Activated T-cell treated with anti-CD3 and anti-CD28 coated beads, Interleukin-2, amount 50 U/mL, for 4 hours (primary cell): ENCODE data around the gene HRH2. TPM values are rescaled to one million over a fixed set of nuclear protein-coding genes. Genes with fewer than 3 reads are reported as not detected.
A peak's percentile ranks its signal among the peaks of the same experiment; 100 is the strongest.

Experiments used
- ATAC-seq, 2 donors: fragments of 200-7000 bp; cut with Tn5 transposase; one replicate each; pipeline ENCODE4 v1.10.0; 2021
- DNase-seq: peaks from one replicate; pipeline ENCODE4 v3.0.0-alpha.2; 2020
- H3K27me3 Mint-ChIP-seq: one replicate; pipeline ENCODE4 v1.8.0; 2021; ENCODE audit warnings: low read depth, mixed read lengths
- H3K36me3 Mint-ChIP-seq: one replicate; pipeline ENCODE4 v1.8.0; 2022; ENCODE audit warnings: mixed read lengths; ENCODE audit not compliant: insufficient read depth
- H3K4me1 Mint-ChIP-seq: one replicate; pipeline ENCODE4 v1.8.0; 2021; ENCODE audit warnings: low read depth, mixed read lengths
- H3K4me3 Mint-ChIP-seq: one replicate; pipeline ENCODE4 v1.8.0; 2021; ENCODE audit warnings: mild to moderate bottlenecking, moderate library complexity, mixed read lengths
- H3K9me3 Mint-ChIP-seq: one replicate; pipeline ENCODE4 v1.8.0; 2021; ENCODE audit warnings: mixed read lengths
- total RNA-seq, 3 donors: library from RNA; stranded (reverse); gene quantifications; one replicate each; pipeline ENCODE4 v1.2.1, GENCODE V29; 2021

The HRH2 gene
- total RNA-seq, 3 donors from 2014 or later: 25.3 to 56.1 (median 31.1) TPM

DNA sequence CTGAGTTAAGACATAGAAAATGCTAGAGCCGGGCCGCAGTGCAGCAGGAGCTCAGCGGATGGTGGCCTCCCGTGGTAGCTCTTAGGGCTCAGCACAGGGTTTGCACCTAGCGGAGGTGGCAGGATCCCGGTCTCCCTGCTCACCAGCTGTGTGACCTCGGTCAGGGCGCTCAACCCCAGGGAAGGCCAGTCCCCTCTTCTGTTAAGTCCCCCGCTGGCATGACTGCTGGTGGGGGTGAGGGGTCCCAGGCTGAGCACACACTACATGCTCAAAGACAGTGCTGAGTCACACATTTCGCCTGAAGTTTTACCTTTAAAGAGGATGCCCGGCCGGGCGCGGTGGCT, 39.0 kb downstream of the HRH2 start:
- H3K4me1 Mint-ChIP-seq: peaks cover 25% of the 10 kb centered on the region
- peaks cover 22% of the 10 kb centered on the region for H3K36me3 Mint-ChIP-seq
- no peak for DNase-seq
- H3K27me3 Mint-ChIP-seq: no peaks in the 10 kb centered on the region
- no peak overlapping the region for H3K4me3 Mint-ChIP-seq
- H3K9me3 Mint-ChIP-seq: no peaks in the 10 kb centered on the region
- ATAC-seq: no peak

DNA sequence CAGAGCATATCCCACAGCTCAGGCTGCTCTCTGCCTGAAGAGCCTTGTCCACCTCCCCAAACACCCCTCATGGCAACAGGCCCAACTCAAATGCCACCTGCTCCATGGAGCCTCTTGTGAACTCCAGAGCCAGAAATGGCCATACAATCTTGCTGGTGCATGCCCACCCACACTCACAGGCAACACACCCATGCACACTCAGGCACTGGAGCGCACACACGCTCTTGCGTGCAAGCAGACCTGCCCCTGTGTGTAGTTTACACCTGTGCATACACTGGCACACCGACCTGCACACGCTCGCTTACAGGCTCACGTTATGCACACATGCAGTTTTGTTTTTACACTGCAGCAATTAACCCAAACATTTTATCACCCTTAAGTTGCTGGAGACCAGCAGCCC, 40.0 kb downstream of the HRH2 start:
- Mint-ChIP-seq H3K27me3 (no peaks in the 10 kb centered on the region), H3K9me3 (no peaks in the 10 kb centered on the region), H3K4me3 (no peak overlapping the region), H3K4me1 (peaks cover 20% of the 10 kb centered on the region), H3K36me3 (peaks cover 25% of the 10 kb centered on the region)
- no peak for ATAC-seq
- no peak for DNase-seq

DNA sequence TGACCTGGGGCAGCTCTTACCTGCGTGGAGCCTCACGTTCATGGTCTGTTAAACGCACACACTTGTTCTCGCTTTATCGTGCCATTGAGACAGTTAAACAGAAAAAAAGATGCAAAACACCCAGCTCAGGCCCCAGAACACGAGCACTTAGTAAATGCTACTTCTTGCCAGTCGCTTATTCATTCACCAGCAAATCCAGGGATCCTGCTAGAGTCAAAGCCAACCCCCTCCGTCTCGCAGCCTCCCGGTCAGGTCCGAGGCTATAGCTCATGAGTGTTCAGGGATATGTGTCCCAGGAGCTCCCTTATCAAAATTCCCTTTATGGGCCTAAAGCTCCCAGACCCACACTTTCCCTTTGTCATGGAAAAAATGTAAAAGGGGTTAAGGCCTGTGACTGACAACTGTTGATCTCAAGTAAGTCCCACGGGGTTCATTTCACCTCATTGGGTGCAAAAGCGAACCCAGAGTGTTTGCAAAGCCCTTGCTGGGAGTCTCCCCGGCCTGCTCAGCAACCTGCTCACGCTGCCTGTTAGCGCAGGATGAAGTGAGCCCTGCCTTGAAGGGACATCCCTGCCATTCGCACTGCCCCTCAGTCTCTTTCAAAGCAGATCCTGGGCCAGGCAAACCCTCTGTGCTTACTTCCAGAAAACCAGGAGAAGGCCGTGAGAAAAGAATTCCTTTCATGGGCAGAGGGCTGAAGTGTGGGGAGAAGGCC, 40.7 kb downstream of the HRH2 start:
- DNase-seq: no peak
- Mint-ChIP-seq H3K9me3 (peaks cover 4% of the 10 kb centered on the region), H3K4me1 (peaks cover 20% of the 10 kb centered on the region), H3K4me3 (no peak overlapping the region), H3K27me3 (no peaks in the 10 kb centered on the region), H3K36me3 (peaks cover 25% of the 10 kb centered on the region)
- no peak for ATAC-seq

DNA sequence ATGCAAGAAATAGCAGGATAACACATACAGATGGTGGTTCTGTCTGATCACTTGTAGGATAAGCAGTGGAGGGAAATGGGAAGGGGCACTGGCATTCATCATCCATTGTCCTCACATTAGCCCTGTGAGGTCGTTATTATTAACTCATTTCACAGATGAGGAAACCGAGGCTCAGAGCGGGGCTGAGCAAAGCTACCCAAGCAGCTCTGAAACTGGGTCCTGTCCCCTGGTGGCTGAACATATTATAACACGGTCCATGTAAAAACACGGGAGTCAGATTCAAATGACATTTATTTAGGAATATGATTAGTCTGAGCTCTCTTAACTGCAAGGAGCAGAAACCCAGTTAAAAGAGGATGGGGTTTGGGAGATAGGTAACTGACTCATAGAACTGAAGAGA, 43.1 kb downstream of the HRH2 start:
- Mint-ChIP-seq H3K4me1 (peaks cover 9% of the 10 kb centered on the region), H3K4me3 (no peak overlapping the region), H3K36me3 (peaks cover 21% of the 10 kb centered on the region), H3K27me3 (no peaks in the 10 kb centered on the region), H3K9me3 (peaks cover 5% of the 10 kb centered on the region)
- DNase-seq (peak; percentile 3), ATAC-seq (no peak)

DNA sequence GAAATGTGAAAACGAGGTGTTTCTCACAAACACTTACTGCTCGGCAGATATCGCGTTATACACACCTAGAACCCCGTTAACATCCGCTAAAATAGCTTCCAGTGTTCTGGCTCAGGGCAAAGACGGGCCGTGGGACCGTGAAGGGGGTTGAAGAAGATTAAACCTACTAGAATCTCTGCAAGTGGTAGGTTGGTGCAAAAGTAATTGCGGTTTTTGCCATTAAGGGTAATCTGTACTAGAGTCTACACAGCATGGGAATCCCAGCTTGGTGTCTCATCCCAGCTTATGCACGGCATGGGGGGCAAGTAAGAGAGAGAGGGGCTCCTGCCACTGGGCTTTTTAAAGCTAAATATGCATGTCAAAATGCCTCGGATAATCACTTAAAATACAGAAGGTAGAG, 43.9 kb downstream of the HRH2 start:
- ATAC-seq (no peak), DNase-seq (peak; percentile 0)
- Mint-ChIP-seq H3K27me3 (no peaks in the 10 kb centered on the region), H3K4me3 (no peak overlapping the region), H3K36me3 (peaks cover 21% of the 10 kb centered on the region), H3K4me1 (peaks cover 3% of the 10 kb centered on the region), H3K9me3 (peaks cover 5% of the 10 kb centered on the region)

DNA sequence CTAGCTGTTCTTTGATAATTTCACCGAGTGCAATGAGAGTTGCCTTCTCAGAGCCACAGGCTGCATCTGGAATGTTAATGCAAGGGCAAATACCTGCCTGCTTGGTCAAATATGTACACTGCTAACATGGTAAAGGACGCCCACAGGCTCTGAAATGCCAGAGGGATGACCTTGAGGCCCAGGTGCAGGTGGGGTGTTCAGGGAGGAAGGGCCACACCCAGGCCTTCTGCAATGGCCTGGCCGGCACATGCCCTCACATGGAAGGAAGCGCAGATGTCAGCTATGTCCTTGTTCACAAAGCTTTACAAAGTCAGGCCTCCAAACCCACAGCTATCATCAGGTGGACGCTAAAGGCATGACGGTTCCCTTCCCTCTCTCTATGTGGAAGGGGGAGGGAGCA, 48.6 kb downstream of the HRH2 start:
- Mint-ChIP-seq H3K4me3 (no peak overlapping the region), H3K4me1 (peaks cover 4% of the 10 kb centered on the region), H3K27me3 (no peaks in the 10 kb centered on the region), H3K36me3 (peaks cover 23% of the 10 kb centered on the region), H3K9me3 (peaks cover 5% of the 10 kb centered on the region)
- ATAC-seq: no peak
- no peak for DNase-seq

DNA sequence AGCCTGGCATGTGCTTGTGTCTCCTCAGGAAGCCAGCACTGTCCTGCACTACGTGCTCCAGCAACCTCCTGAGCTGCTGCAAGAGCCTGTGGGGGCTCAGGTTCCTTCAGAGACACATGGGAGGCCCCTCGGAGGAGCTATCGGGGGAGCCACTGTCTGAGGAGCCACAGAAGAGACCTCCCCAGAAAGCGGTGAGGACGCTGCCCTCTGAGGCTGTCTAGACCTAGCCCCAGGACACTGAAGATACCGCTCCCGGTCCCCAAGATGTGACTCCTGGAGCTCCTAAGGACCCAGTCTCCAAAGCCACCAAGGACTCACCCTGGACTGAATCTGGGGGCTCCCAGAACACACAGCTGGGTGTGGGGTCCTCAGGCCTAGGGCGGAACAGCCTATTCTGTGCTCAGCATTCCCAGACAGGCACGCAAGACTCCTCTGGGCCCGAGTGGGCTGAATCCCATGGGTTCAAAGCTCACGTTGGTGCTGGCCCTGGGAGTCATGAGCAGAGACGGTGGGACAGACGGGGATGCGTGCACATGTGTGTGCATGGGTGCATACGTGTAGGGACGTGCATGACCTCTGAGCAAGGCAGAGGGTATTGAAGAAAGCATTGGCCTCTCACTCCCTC, 50.0 kb downstream of the HRH2 start:
- Mint-ChIP-seq H3K36me3 (peaks cover 17% of the 10 kb centered on the region), H3K4me3 (no peak overlapping the region), H3K4me1 (peaks cover 4% of the 10 kb centered on the region), H3K27me3 (no peaks in the 10 kb centered on the region), H3K9me3 (peaks cover 5% of the 10 kb centered on the region)
- DNase-seq (no peak), ATAC-seq (no peak)

DNA sequence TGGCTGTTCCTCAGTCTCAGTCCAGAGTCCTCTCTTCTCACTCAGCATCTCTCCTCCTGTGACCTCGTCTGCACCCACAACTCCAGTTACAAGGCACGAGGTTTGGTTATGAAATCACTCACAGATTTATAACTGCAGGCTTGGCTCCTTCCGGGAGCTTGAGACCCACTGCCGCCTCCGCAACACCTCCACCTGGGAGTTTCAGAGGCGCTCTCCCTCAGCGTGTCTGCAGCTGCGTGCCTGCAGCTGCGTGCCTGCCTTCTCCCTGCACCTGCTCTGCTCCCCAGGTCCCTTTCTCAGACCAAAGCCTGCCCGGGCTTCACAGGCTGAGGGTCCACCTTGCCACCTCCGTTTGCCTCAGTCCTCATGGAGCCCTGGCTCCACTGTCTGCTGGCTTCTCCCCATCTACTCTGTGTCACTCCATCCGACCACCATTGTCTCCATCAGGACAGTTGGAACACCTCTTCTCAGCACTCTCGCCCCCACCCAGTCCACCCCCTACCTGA, 51.5 kb downstream of the HRH2 start:
- Mint-ChIP-seq H3K36me3 (peaks cover 18% of the 10 kb centered on the region), H3K27me3 (no peaks in the 10 kb centered on the region), H3K4me3 (no peak overlapping the region), H3K4me1 (peaks cover 4% of the 10 kb centered on the region), H3K9me3 (no peaks in the 10 kb centered on the region)
- DNase-seq: no peak
- ATAC-seq: no peak

DNA sequence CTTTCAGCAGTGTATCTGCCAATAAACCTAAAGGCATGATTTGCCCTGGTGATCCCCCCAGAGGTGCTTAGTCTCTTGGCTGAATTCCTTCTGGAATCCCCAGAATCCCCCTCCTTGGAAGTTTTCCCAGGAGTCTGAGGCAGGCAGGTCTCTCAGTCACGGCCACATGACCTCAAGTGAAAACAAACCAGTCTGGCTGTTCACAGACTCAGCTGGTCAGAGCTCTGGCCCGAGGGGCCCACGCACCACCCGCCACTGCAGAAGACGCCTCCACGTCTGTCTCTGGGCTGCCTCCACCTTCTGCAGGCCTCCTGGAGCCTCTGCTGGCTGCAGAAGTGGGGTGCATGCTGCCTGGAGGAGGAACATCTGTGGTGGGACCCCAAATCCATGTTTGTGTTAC, 52.5 kb downstream of the HRH2 start:
- no peak for ATAC-seq
- Mint-ChIP-seq H3K27me3 (no peaks in the 10 kb centered on the region), H3K9me3 (no peaks in the 10 kb centered on the region), H3K36me3 (peaks cover 18% of the 10 kb centered on the region), H3K4me3 (no peak overlapping the region), H3K4me1 (peaks cover 4% of the 10 kb centered on the region)
- DNase-seq: no peak

DNA sequence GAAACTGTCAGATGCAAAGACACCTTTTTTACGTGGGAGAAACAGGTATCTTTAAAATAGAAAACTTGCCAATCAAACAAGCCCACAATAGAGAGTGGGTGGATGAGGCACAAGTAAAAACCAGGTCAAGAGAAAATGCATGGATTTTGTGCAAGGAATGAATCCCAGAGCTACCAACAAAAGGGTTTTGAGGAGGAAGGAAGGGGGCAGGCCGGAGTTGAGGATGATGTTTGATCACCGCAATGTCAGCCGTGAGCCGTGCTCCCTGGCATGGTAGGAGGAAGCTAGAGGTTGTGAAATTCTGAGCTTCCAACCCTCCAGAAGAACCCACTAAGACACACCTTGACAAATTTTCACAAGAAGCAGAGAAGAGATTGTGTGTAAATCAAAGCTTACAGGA, 53.2 kb downstream of the HRH2 start:
- DNase-seq (no peak), ATAC-seq (no peak)
- Mint-ChIP-seq H3K27me3 (no peaks in the 10 kb centered on the region), H3K4me3 (no peak overlapping the region), H3K9me3 (no peaks in the 10 kb centered on the region), H3K4me1 (peaks cover 4% of the 10 kb centered on the region), H3K36me3 (peaks cover 18% of the 10 kb centered on the region)

DNA sequence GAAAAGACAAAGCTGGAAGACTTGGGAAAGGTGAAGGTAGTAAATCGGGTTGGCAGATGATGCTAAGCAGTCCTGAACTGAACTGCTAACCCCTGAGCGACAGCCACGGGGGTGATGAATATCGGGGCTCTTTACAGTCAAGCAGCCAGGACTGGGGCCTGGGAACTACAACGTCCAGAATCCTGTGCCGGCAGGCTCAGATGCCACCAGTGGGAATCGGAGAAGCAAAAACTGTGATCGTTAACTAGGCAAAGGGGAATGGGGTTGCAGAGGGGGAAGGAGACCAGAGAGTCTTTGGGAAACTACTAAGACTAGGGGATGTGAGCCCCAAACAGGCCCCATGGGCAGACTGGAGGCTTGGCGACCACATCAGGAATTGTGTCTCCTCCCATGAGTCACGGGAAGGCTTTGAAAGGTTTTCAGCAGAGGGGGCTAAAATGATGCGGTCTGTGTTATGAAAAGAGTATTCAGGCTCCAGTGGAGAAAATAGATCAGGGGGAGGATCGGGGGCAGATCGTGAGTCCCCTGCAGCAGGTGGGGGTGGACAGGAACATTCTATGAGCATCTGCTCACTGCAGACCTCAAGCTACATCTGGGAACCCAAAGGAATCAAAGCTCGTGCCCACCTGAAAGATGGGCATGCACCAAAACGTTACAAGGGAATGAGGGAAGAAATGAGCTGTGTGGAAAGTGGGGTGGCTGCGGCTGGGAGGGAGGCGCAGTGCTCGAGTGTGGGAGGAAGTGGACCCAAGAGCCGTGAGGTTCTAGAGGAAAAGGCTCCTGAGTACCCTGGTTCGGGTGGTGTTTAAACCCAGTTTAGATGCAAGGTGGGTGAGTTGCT, 53.8 kb downstream of the HRH2 start:
- ATAC-seq: no peak
- peaks cover 4% of the 10 kb centered on the region for H3K4me1 Mint-ChIP-seq
- no peaks in the 10 kb centered on the region for H3K27me3 Mint-ChIP-seq
- peaks cover 4% of the 10 kb centered on the region for H3K9me3 Mint-ChIP-seq
- DNase-seq: no peak
- H3K4me3 Mint-ChIP-seq: no peak overlapping the region
- H3K36me3 Mint-ChIP-seq: peaks cover 18% of the 10 kb centered on the region

DNA sequence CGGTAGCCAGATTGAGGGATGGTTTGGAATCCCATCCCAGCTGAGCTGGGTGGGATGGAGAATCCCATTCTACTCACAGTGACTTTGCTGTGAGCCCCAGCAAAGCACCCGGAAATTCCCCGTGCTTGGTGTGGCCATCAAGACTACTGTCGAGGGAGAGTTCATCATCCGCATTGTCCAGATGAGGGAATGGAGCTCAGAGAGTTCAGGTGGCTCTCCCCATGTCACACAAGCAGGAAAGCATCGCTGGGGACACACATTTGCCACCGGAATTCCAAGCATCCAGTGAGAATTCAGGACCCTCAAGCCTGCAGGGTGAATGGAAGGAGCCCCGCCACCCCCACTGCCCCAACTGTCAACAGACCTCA, 54.4 kb downstream of the HRH2 start:
- no peaks in the 10 kb centered on the region for H3K27me3 Mint-ChIP-seq
- H3K36me3 Mint-ChIP-seq: peaks cover 18% of the 10 kb centered on the region
- peaks cover 10% of the 10 kb centered on the region for H3K9me3 Mint-ChIP-seq
- ATAC-seq (no peak), DNase-seq (no peak)
- H3K4me3 Mint-ChIP-seq: no peak overlapping the region
- peaks cover 4% of the 10 kb centered on the region for H3K4me1 Mint-ChIP-seq

DNA sequence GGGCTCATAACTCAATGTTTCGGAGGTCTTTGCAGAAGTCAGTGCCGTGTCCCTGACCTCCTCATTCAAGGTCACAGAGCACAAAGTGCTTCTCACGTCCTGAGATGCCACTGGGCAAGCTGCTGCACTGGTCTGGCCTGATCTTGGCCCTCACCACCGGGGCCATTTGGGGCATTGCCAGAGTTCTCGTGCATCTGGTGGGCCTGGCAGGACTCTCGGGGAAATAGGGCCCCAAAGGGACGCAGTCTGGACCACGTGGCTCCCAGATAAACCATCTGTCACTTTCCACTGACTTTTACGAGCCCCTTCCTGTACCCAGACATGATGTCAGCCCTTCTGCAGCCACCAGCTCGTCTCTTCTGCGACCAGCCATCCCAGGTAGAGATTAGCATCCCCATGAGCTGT, 54.8 kb downstream of the HRH2 start:
- no peaks in the 10 kb centered on the region for H3K27me3 Mint-ChIP-seq
- no peak overlapping the region for H3K4me3 Mint-ChIP-seq
- no peak for DNase-seq

DNA sequence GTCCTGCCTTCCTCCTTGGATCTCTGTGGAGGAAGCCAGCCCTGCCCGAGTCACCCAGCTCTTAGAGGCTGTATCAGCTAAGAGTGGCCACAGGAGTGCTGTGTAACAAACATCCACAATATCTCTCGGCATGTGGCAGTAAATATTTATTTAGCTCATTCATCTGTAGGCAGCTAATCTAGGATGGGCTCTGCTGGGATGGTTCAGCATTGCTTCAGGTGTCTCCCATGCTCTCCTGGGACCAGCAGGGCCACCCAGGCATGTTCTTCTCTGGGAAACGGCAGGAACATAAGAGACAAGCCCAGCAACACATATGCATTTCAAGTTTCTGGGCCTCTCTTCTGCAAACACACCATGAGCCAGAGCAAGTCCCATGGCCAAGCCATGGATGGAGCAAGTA, 56.1 kb downstream of the HRH2 start:
- Mint-ChIP-seq H3K4me3 (no peak overlapping the region), H3K4me1 (peaks cover 10% of the 10 kb centered on the region), H3K36me3 (peaks cover 9% of the 10 kb centered on the region), H3K9me3 (peaks cover 12% of the 10 kb centered on the region), H3K27me3 (no peaks in the 10 kb centered on the region)
- no peak for ATAC-seq
- no peak for DNase-seq

More for the DNA sequence above, 54.8 kb downstream of the HRH2 start:
- Mint-ChIP-seq H3K4me1 (peaks cover 4% of the 10 kb centered on the region), H3K9me3 (peaks cover 12% of the 10 kb centered on the region), H3K36me3 (peaks cover 18% of the 10 kb centered on the region)
- ATAC-seq: no peak
